HCT116 (cell line): ENCODE results near the gene CHST11. TPM values are rescaled to one million over a fixed set of nuclear protein-coding genes. Genes with fewer than 3 reads are reported as not detected.

ENCODE experiments used
- ATAC-seq: fragments of 200-7000 bp; cut with Tn5 transposase; 2 replicates; pipeline ENCODE4 v1.9.1; 2020; ENCODE audit warnings: mild to moderate bottlenecking, moderate library complexity
- BruUV-seq: library from RNA; stranded (reverse); fragments of 400-500 nt; replicated peaks from 2 replicates; lab custom pipeline; 2021; lab: Mats Ljungman, UMichigan
- CTCF ChIA-PET: fragments of 300-600 bp; sonication (Branson Sonifier 250); formaldehyde crosslinking; loops from one replicate; lab custom pipeline; 2021; ENCODE audit warnings: antibody characterized with exemption; lab: Charles Lee
- POLR2A ChIA-PET: fragments of 300-600, 350-600 bp; sonication (Branson Sonifier 250); formaldehyde crosslinking; loops from one replicate; lab custom pipeline; 2021; ENCODE audit warnings: antibody characterized with exemption; lab: Charles Lee
- RAD21 ChIA-PET, 2 experiments: fragments of 300-600 bp; sonication (Branson Sonifier 250); formaldehyde crosslinking; loops; one replicate each; lab custom pipeline; 2023; ENCODE audit warnings: low total read pairs in 2 of 2; ENCODE audit not compliant: uncharacterized antibody in 2 of 2, unreplicated experiment in 2 of 2, low non-redundant PET in 1 of 2; lab: Charles Lee
- DNase-seq: peaks from one replicate; pipeline ENCODE4 v3.0.0-alpha.2; 2010; ENCODE audit warnings: low read depth, low spot score
- H2AFZ ChIP-seq: fragments of 200-600 bp; shearing (Covaris generic), sonication (generic); 2 replicates; pipeline ENCODE4 v1.6.1; 2017; ENCODE audit warnings: low read depth, mixed run types, mixed read lengths, antibody characterized with exemption, low read length; ENCODE audit not compliant: poor library complexity, severe bottlenecking
- H3K27ac ChIP-seq: 2 replicates; pipeline ENCODE4 v1.5.1; 2012; ENCODE audit warnings: low read depth, low read length
- H3K27me3 ChIP-seq: fragments of 200-600 bp; sonication (generic); 2 replicates; pipeline ENCODE4 v1.6.1; 2016; ENCODE audit warnings: mixed run types, low read length, mixed read lengths; ENCODE audit not compliant: insufficient read depth
- H3K36me3 ChIP-seq, 2 experiments: fragments of 200-500 bp in 1 of 2; fragments of 200-600 bp in 1 of 2; sonication (Bioruptor generic) in 1 of 2; sonication (generic) in 1 of 2; 2 replicates each; pipeline versions ENCODE4 v1.5.1 to v1.6.1; 2014 to 2016; ENCODE audit warnings: low read length in 2 of 2, inconsistent platforms in 1 of 2, mixed read lengths in 1 of 2, mixed run types in 1 of 2; ENCODE audit not compliant: insufficient read depth in 2 of 2, control insufficient read depth in 1 of 2
- H3K4me1 ChIP-seq, 2 experiments: fragments of 200-600 bp in 1 of 2; sonication (generic) in 1 of 2; 2 replicates each; pipeline versions ENCODE4 v1.5.1 to v1.6.1; 2012 to 2017; ENCODE audit warnings: low read length in 2 of 2, inconsistent platforms in 1 of 2, mild to moderate bottlenecking in 1 of 2, mixed read lengths in 1 of 2, mixed run types in 1 of 2, moderate library complexity in 1 of 2; ENCODE audit not compliant: insufficient read depth in 2 of 2, control insufficient read depth in 1 of 2
- H3K4me2 ChIP-seq: fragments of 200-600 bp; sonication (generic); 2 replicates; pipeline ENCODE4 v1.6.1; 2017; ENCODE audit warnings: mixed run types, low read length, mixed read lengths
- H3K4me3 ChIP-seq, 2 experiments: fragments of 200-600 bp in 1 of 2; sonication (generic) in 1 of 2; replicated peaks in 1 of 2; 2 replicates each; pipeline ENCODE4 v1.5.1; 2011 to 2016; ENCODE audit warnings: low read length in 2 of 2, control low read depth in 1 of 2, low read depth in 1 of 2, mild to moderate bottlenecking in 1 of 2, mixed read lengths in 1 of 2, mixed run types in 1 of 2
- H3K79me2 ChIP-seq: fragments of 200-600 bp; sonication (generic); 2 replicates; pipeline ENCODE4 v1.6.1; 2017; ENCODE audit warnings: mild to moderate bottlenecking, mixed run types, low read length, moderate library complexity, mixed read lengths; ENCODE audit not compliant: insufficient read depth
- H3K9ac ChIP-seq: fragments of 200-600 bp; sonication (generic); 2 replicates; pipeline ENCODE4 v1.6.1; 2016; ENCODE audit warnings: low read length, mixed read lengths
- H3K9me2 ChIP-seq: fragments of 200-600 bp; sonication (generic), shearing (Covaris generic); 2 replicates; pipeline ENCODE4 v1.6.1; 2017; ENCODE audit warnings: mixed run types, mild to moderate bottlenecking, moderate library complexity; ENCODE audit not compliant: insufficient read depth
- H3K9me3 ChIP-seq, 2 experiments: fragments of 200-500 bp in 1 of 2; fragments of 200-600 bp in 1 of 2; sonication (Bioruptor generic) in 1 of 2; sonication (generic) in 1 of 2; 2 replicates each; pipeline ENCODE4 v1.6.1; 2014 to 2017; ENCODE audit warnings: low read length in 2 of 2, mixed read lengths in 2 of 2, inconsistent platforms in 1 of 2, low read depth in 1 of 2, mild to moderate bottlenecking in 1 of 2, mixed run types in 1 of 2, moderate library complexity in 1 of 2; ENCODE audit not compliant: control insufficient read depth in 1 of 2, insufficient read depth in 1 of 2
- H4K20me1 ChIP-seq: fragments of 200-600 bp; sonication (generic), shearing (Covaris generic); 2 replicates; pipeline ENCODE4 v1.6.1; 2017; ENCODE audit warnings: mixed run types, mild to moderate bottlenecking, moderate library complexity; ENCODE audit not compliant: insufficient read depth
- ATF3 ChIP-seq: IDR thresholded peaks from 2 replicates; pipeline ENCODE4 v1.6.1; 2012
- CBX3 ChIP-seq: IDR thresholded peaks from 2 replicates; pipeline ENCODE4 v1.6.1; 2012; ENCODE audit warnings: low read depth
- CEBPB ChIP-seq: IDR thresholded peaks from 2 replicates; pipeline ENCODE4 v1.6.1; 2012; ENCODE audit warnings: low read depth
- EGR1 ChIP-seq: IDR thresholded peaks from 2 replicates; pipeline ENCODE4 v1.6.1; 2012; ENCODE audit warnings: low read depth
- ELF1 ChIP-seq: IDR thresholded peaks from 2 replicates; pipeline ENCODE4 v1.6.1; 2012; ENCODE audit warnings: low read depth, borderline replicate concordance
- EZH2 ChIP-seq: fragments of 200-600 bp; sonication (generic); IDR thresholded peaks from 2 replicates; pipeline ENCODE4 v1.6.1; 2017; ENCODE audit warnings: antibody characterized with exemption, mixed run types
- EZH2phosphoT487 ChIP-seq: fragments of 200-600 bp; IDR thresholded peaks from 2 replicates; pipeline ENCODE4 v1.6.1; 2018; ENCODE audit warnings: antibody characterized with exemption, borderline replicate concordance
- FOSL1 ChIP-seq: IDR thresholded peaks from 2 replicates; pipeline ENCODE4 v1.6.1; 2012; ENCODE audit warnings: low read depth
- JUND ChIP-seq: IDR thresholded peaks from 2 replicates; pipeline ENCODE4 v1.6.1; 2012
- POLR2A ChIP-seq: IDR thresholded peaks from 2 replicates; pipeline ENCODE4 v1.7.0; 2011; ENCODE audit warnings: borderline replicate concordance; ENCODE audit not compliant: insufficient read depth, insufficient read length; ENCODE audit errors: extremely low read depth
- POLR2AphosphoS5 ChIP-seq: IDR thresholded peaks from 2 replicates; pipeline ENCODE4 v1.6.1; 2011; ENCODE audit warnings: mild to moderate bottlenecking, low read depth, low read length, moderate library complexity
- REST ChIP-seq: IDR thresholded peaks from 2 replicates; pipeline ENCODE4 v1.6.1; 2012; ENCODE audit warnings: low read depth
- SIN3A ChIP-seq: IDR thresholded peaks from 2 replicates; pipeline ENCODE4 v1.6.1; 2012; ENCODE audit warnings: low read depth
- SP1 ChIP-seq: IDR thresholded peaks from 2 replicates; pipeline ENCODE4 v1.6.1; 2012; ENCODE audit warnings: low read depth
- SRF ChIP-seq: IDR thresholded peaks from 2 replicates; pipeline ENCODE4 v1.6.1; 2012; ENCODE audit warnings: low read depth
- YY1 ChIP-seq: IDR thresholded peaks from 2 replicates; pipeline ENCODE4 v1.6.1; 2011; ENCODE audit warnings: low read length, low read depth, moderate library complexity, mild to moderate bottlenecking; ENCODE audit not compliant: insufficient replicate concordance; ENCODE audit errors: extremely low read depth
- ZFX ChIP-seq: fragments of 450-650 bp; IDR thresholded peaks from 2 replicates; pipeline ENCODE4 v1.6.1; 2017
- ZNF274 ChIP-seq: fragments of 200-500 bp; sonication (Bioruptor generic); IDR thresholded peaks from 2 replicates; pipeline ENCODE4 v1.6.1; 2014; ENCODE audit warnings: mild to moderate bottlenecking, low read depth, low read length, inconsistent platforms
- intact Hi-C: fragments of 100-400 bp; cut with micrococcal nuclease; formaldehyde crosslinking; loops from 2 replicates; pipeline ENCODE4 v1.10.0; 2022
- total RNA-seq: library from RNA; stranded (reverse); gene quantifications from one replicate; pipeline ENCODE4 v1.2.1, GENCODE V29; 2021; ENCODE audit not compliant: unreplicated experiment
- TF ChIP-seq, protein P1 (sequence below): IDR thresholded peaks from 2 replicates; pipeline ENCODE4 v1.6.1; 2011; ENCODE audit warnings: mild to moderate bottlenecking, low read length, moderate library complexity; ENCODE audit not compliant: insufficient replicate concordance; ENCODE audit errors: extremely low read depth

Gene CHST11
- total RNA-seq, 1 experiment from 2014 or later, result 10.1 TPM

GRCh38 chr12:104490186-104490585 is 33.4 kb downstream of the CHST11 start:
- ChIA-PET RAD21 (no interaction called here), POLR2A (no interaction called here), CTCF (no interaction called here)
- H4K20me1 ChIP-seq, result no peaks in the 10 kb centered on the region
- no peaks in the 10 kb centered on the region for H3K4me1 ChIP-seq
- BruUV-seq, result no TSS peak
- H3K4me3 ChIP-seq, result no peak overlapping the region
- no peaks in the 10 kb centered on the region for H3K9me3 ChIP-seq
- intact Hi-C loops, result no loop called here
- H3K27me3 ChIP-seq, result no peaks in the 10 kb centered on the region
- no peak overlapping the region for H3K9ac ChIP-seq
- DNase-seq (no peak), ATAC-seq (no peak)
- H3K27ac ChIP-seq, result no peak overlapping the region
- H3K79me2 ChIP-seq, result no peaks in the 10 kb centered on the region
- TF ChIP-seq SP1, result no peak
- TF ChIP-seq CEBPB, result no peak
- TF ChIP-seq CBX3, result no peak
- no peak for TF ChIP-seq JUND
- no peak for TF ChIP-seq SRF
- TF ChIP-seq POLR2A, result no peak
- TF ChIP-seq ELF1, result no peak
- TF ChIP-seq REST, result no peak
- no peak for TF ChIP-seq ATF3
- no peak for TF ChIP-seq EGR1
- TF ChIP-seq FOSL1, result no peak
- no peak for TF ChIP-seq EZH2phosphoT487
- TF ChIP-seq EZH2, result no peak
- no peak for TF ChIP-seq POLR2AphosphoS5
- TF ChIP-seq ZNF274, result no peak
- no peak for TF ChIP-seq SIN3A
- no peak for TF ChIP-seq ZFX
- TF ChIP-seq, protein P1, sequence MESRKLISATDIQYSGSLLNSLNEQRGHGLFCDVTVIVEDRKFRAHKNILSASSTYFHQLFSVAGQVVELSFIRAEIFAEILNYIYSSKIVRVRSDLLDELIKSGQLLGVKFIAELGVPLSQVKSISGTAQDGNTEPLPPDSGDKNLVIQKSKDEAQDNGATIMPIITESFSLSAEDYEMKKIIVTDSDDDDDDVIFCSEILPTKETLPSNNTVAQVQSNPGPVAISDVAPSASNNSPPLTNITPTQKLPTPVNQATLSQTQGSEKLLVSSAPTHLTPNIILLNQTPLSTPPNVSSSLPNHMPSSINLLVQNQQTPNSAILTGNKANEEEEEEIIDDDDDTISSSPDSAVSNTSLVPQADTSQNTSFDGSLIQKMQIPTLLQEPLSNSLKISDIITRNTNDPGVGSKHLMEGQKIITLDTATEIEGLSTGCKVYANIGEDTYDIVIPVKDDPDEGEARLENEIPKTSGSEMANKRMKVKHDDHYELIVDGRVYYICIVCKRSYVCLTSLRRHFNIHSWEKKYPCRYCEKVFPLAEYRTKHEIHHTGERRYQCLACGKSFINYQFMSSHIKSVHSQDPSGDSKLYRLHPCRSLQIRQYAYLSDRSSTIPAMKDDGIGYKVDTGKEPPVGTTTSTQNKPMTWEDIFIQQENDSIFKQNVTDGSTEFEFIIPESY, result no peak
- no peak for TF ChIP-seq YY1
- H3K4me2 ChIP-seq, result no peak overlapping the region
- no peak overlapping the region for H2AFZ ChIP-seq
- H3K9me2 ChIP-seq, result no peaks in the 10 kb centered on the region
- no peaks in the 10 kb centered on the region for H3K36me3 ChIP-seq
